Kidney (tissue), 14 donors: Measurements from ENCODE around the gene DNM3. TPM values are rescaled to one million over a fixed set of nuclear protein-coding genes. Genes with fewer than 3 reads are reported as not detected.

Experiments
- DNase-seq, 5 donors: peaks; one replicate each; pipeline ENCODE4 v3.0.0-alpha.2; 2013 to 2020
- FAIRE-seq: peaks from 2 replicates; lab custom pipeline; 2012; peaks lifted over from hg19 to GRCh38; lab: Jason Lieb, UNC
- H3K27ac ChIP-seq, 2 donors: one replicate each; pipeline ENCODE4 v1.7.0; 2013; ENCODE audit warnings: low read depth in 2 of 2, low read length in 2 of 2, inconsistent platforms in 1 of 2
- H3K27me3 ChIP-seq: one replicate; pipeline ENCODE4 v1.7.1; 2013; ENCODE audit warnings: low read length, inconsistent platforms; ENCODE audit not compliant: control insufficient read depth, insufficient read depth
- H3K36me3 ChIP-seq, 3 donors: one replicate each; pipeline versions ENCODE4 v1.7.0 to v1.7.1; 2013; ENCODE audit warnings: low read length in 3 of 3, control low read depth in 1 of 3, inconsistent platforms in 1 of 3; ENCODE audit not compliant: insufficient read depth in 3 of 3, control insufficient read depth in 2 of 3
- H3K4me1 ChIP-seq, 3 donors: one replicate each; pipeline versions ENCODE4 v1.7.0 to v1.7.1; 2013; ENCODE audit warnings: low read length in 3 of 3, inconsistent platforms in 1 of 3, low read depth in 1 of 3; ENCODE audit not compliant: control insufficient read depth in 2 of 3, insufficient read depth in 2 of 3
- H3K4me3 ChIP-seq, 3 donors: one replicate each; pipeline versions ENCODE4 v1.7.0 to v1.8.1; 2013; ENCODE audit warnings: low read length in 3 of 3, control low read depth in 1 of 3, inconsistent platforms in 1 of 3
- H3K9ac ChIP-seq, 3 donors: one replicate each; pipeline versions ENCODE4 v1.7.0 to v1.7.1; 2013; ENCODE audit warnings: low read length in 3 of 3, control low read depth in 1 of 3, inconsistent platforms in 1 of 3
- H3K9me3 ChIP-seq, 3 donors: one replicate each; pipeline versions ENCODE4 v1.7.0 to v1.7.1; 2013; ENCODE audit warnings: low read length in 3 of 3, control low read depth in 1 of 3, inconsistent platforms in 1 of 3; ENCODE audit not compliant: control insufficient read depth in 2 of 3, insufficient read depth in 1 of 3
- intact Hi-C: fragments of 100-400 bp; cut with DNase I; formaldehyde crosslinking; loops from one replicate; pipeline ENCODE4 v1.11.1; 2022
- polyA plus RNA-seq: library from polyadenylated mRNA; stranded (reverse); fragments of 350-450 nt; fragmentation: Illumina TruSeq; extraction: RNeasy Lipid Tissue Mini Kit (QIAGEN cat#74804); gene quantifications from one replicate; pipeline ENCODE4 v1.2.3, GENCODE V29; 2014; ENCODE audit warnings: low read depth, low replicate concordance; ENCODE audit not compliant: insufficient read depth
- total RNA-seq: library from RNA; stranded (reverse); fragmentation: NEBNext Ultra II Directional; extraction: Animal tissue kit (Norgen Biotek cat#: 25700); gene quantifications from one replicate; pipeline ENCODE4 v1.2.1, GENCODE V29; 2021
- TF ChIP-seq, protein P1 (sequence below): IDR thresholded peaks from 3 replicates; pipeline ENCODE4 v1.5.1; 2012; ENCODE audit warnings: mild to moderate bottlenecking, moderate library complexity, borderline replicate concordance; ENCODE audit not compliant: insufficient read depth; ENCODE audit errors: extremely low read depth
- donor health status: control.
- donor health status: control.
- donor health status: control.
- donor health status: control.
- donor health status: control.
- donor health status: DM: yes; HTN: yes; CAD: no.
- donor health status: Normal renal cell carcinoma (clear cell type).

DNM3 gene
- total and polyA plus RNA-seq, 2 donors from 2014 or later, result 5.9 to 19.1 TPM

DNA sequence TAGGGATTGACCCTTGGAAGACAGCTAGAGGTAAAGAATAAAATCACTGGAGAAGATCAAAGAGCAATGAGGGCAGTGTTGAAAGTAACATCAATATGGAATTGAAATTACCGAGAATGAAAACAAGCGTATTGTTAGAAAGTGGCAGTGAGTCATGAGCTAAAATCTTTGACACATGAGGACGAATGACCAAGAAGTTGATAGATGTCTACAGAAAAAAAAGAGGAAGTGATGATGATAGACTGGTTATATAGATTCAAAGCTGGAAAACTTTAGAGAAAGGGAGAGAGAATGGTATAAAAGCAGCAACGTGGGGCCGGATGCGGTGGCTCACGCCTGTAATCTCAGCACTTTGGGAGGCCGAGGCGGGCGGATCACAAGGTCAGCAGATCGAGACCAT, 12.5 kb upstream of the DNM3 start:
- no peaks in the 10 kb centered on the region for H3K4me1 ChIP-seq
- H3K27me3 ChIP-seq, result no peaks in the 10 kb centered on the region
- intact Hi-C loops, result no loop called here
- no peak overlapping the region for H3K9ac ChIP-seq
- no peak overlapping the region for H3K27ac ChIP-seq
- DNase-seq, result no peak
- H3K9me3 ChIP-seq, result no peaks in the 10 kb centered on the region
- FAIRE-seq, result no peak
- TF ChIP-seq, protein P1, sequence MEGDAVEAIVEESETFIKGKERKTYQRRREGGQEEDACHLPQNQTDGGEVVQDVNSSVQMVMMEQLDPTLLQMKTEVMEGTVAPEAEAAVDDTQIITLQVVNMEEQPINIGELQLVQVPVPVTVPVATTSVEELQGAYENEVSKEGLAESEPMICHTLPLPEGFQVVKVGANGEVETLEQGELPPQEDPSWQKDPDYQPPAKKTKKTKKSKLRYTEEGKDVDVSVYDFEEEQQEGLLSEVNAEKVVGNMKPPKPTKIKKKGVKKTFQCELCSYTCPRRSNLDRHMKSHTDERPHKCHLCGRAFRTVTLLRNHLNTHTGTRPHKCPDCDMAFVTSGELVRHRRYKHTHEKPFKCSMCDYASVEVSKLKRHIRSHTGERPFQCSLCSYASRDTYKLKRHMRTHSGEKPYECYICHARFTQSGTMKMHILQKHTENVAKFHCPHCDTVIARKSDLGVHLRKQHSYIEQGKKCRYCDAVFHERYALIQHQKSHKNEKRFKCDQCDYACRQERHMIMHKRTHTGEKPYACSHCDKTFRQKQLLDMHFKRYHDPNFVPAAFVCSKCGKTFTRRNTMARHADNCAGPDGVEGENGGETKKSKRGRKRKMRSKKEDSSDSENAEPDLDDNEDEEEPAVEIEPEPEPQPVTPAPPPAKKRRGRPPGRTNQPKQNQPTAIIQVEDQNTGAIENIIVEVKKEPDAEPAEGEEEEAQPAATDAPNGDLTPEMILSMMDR, result no peak
- H3K36me3 ChIP-seq, result no peaks in the 10 kb centered on the region
- H3K4me3 ChIP-seq, result no peak overlapping the region

DNA sequence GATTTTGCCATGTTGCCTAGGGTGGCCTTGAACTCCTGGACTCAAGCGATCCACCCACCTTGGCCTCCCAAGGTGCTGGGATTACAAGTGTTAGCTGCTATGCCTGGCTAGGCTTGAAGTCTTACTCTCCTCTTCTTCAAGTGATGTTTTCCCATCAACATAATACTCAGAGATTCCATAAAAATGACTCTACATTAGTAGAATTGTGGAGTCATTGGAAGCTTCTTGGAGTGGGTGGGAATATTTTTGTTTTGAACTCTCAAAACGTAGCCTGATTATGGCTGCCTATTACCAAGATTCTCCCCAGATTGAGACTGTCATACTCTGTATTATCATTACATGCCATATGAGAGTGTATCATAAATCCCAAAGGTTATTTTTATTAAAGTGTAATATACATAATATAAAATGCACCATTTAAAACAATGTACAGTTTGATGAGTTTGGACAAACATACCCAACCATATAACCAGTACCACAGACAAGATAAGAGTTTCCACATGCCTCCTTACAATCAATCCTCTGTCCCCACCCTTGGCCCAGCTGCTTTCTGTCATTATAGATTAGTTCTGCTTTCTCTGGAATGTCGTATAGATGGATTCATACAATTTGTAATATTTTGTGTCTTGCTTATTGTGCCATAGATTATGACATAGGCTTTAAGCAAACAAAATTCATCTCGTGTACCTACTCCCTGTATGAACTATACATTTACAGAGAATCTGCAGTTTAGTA, 8.0 kb upstream of the DNM3 start:
- TF ChIP-seq, protein P1, result no peak

DNA sequence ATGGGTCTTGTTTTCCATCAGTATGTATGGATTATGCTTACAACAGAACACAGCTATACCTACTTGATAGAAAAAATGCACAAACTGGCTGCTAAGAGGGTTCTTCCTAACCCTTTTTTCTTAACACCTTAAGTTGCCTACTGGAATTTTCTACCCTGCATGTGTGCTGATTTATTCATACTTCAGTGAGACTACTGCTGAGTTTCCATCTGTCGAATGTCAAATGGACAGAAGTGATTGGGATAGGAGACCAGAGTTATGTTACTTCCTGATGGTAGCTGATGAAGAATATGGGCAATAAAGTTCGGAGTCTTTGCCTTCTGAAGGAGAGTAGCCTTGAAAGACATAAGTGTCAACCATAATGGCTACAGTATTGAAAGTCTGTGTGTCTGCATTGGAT, 6.5 kb upstream of the DNM3 start:
- no peak overlapping the region for H3K4me3 ChIP-seq
- no peak overlapping the region for H3K27ac ChIP-seq
- no peaks in the 10 kb centered on the region for H3K36me3 ChIP-seq
- TF ChIP-seq, protein P1, result no peak
- FAIRE-seq, result no peak
- H3K27me3 ChIP-seq, result no peaks in the 10 kb centered on the region
- no peaks in the 10 kb centered on the region for H3K9me3 ChIP-seq
- H3K9ac ChIP-seq, result no peak overlapping the region
- DNase-seq, result no peak
- intact Hi-C loops, result no loop called here
- H3K4me1 ChIP-seq, result no peaks in the 10 kb centered on the region

More for the DNA sequence above, 8.0 kb upstream of the DNM3 start:
- no peaks in the 10 kb centered on the region for H3K9me3 ChIP-seq
- intact Hi-C loops, result no loop called here
- no peak overlapping the region for H3K27ac ChIP-seq
- no peaks in the 10 kb centered on the region for H3K36me3 ChIP-seq
- H3K4me3 ChIP-seq, result no peak overlapping the region
- no peak for FAIRE-seq
- no peak for DNase-seq
- no peak overlapping the region for H3K9ac ChIP-seq
- no peaks in the 10 kb centered on the region for H3K4me1 ChIP-seq
- no peaks in the 10 kb centered on the region for H3K27me3 ChIP-seq
